GM18519 (cell line): ENCODE measurements around the gene NNT.
A peak's percentile ranks its signal among the peaks of the same experiment; 100 is the strongest.

Source experiments
- ATAC-seq: cut with Tn5 transposase; IDR thresholded peaks from one replicate; pipeline ENCODE4 v1.9.1; 2021; ENCODE audit warnings: mild to moderate bottlenecking, moderate library complexity; ENCODE audit not compliant: unreplicated experiment, low FRiP score

The NNT gene

DNA sequence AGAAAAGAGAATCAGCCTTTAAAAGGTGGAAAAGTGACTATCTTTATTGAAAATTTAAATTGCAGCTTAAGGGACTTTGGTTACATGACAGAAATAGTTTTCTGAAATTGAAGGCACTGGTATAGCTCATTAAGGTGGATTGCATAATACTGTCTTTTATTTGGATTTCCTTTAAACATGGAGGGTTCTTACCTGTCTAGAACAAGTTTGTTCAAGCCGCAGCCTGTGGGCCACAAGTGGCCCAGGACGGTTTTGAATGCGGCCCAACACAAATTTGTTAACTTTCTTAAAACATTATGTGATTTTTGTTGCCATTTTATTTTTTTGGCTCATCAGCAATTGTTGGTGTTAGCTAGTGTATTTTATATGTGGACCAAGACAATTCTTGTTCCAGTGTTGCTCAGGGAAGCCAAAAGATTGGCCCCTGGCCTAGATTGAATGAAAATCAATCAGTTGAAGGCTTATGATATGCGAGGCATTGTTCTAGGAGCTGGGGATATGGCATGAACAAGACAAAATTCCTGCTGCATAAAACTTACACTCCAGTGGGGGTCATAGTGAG, 18.0 kb downstream of the NNT start:
- no peak for ATAC-seq

- no peak for ATAC-seq
These were observed 19.1 kb downstream of the NNT start for GRCh38 chr5:43622074-43622473.

DNA sequence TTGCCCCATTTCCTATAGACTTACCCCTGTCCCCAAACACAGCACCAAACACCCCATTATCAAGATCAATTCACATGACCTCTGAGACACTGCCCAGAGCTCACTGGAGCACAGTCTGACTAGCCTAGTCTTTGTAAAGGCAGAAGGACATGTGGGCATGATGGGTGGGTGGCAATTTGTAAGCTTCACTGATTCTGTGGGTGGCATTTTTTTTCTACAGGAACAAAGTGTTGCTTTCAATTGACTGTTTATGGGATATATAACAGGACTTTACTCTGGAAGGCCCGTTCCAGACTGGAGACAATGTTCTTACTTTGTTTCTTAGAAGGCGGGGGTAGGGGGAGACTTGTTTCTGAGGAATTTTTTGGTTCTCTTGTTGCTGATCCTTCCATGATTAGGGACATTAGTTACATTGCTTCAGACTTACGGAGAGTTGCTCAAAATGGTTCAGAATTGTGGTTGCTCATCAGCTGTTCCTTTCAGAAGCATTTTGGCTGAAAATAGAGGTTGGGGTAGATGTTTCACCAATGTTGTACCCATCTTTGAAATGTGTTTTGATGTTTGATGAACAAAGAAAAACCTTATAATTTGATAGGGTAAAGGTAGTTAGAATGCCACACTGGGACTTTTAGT, 20.2 kb downstream of the NNT start:
- ATAC-seq, result no peak

GRCh38 chr5:43627028-43627427, 24.0 kb downstream of the NNT start:
- no peak for ATAC-seq

DNA sequence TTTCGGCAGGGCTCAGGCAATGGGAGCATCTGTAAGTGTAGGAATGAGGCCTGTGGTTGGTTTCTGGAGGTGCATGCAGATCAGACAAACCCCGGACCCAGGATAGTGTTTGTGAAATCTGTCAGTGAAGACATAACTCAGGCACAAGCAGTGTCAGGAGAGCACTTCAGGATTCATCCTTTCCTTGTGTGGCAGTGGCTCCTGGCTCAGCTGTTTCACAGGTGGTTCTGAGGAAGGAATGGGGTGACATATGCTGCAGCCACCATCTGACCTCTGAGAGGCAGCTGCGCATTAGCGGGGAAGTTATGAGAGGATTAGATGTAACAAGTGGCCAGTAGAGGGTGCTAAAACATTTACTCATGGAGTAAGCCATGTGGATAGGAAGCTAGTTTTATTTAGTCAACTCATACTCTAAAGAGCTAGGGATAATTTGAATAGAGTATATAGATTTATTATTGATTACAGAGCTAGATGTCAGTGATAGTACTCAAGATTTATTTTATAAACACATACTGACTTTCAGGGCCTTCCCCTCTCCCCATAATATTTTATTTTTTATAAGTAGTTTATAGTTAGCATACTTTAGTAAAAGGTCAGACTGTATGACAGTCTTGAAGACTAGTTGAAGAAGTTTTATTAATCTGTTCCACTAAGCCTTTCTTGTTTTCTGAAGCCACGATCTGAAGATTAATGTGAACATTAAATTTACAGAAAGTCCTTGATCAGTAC, 28.4 kb downstream of the NNT start:
- ATAC-seq, result peak; percentile 94

- ATAC-seq, result no peak
These were observed 31.6 kb downstream of the NNT start for GRCh38 chr5:43634621-43635020.

- no peak for ATAC-seq
These were observed 32.4 kb downstream of the NNT start for GRCh38 chr5:43635374-43635773.

DNA sequence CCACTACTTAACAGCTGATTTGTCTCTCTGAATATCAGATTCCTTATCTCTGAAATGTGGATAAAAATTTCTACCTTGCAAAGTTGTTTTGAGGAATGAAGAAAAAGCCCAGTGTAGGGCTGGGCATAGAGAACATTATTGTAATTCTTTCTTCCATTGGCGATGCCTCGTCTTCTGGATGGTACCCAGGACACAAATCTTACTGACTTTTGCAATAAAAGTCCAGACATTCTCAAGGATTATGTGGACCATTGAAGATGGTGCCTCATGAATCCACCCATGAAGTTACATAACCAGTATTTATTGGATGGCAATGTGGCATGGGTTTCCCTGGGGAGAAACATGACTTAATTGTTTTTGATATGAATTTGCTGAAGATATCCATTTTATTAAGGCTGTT, 33.1 kb downstream of the NNT start:
- ATAC-seq, result no peak

- no peak for ATAC-seq
These were observed 34.4 kb downstream of the NNT start for GRCh38 chr5:43637416-43637815.

DNA sequence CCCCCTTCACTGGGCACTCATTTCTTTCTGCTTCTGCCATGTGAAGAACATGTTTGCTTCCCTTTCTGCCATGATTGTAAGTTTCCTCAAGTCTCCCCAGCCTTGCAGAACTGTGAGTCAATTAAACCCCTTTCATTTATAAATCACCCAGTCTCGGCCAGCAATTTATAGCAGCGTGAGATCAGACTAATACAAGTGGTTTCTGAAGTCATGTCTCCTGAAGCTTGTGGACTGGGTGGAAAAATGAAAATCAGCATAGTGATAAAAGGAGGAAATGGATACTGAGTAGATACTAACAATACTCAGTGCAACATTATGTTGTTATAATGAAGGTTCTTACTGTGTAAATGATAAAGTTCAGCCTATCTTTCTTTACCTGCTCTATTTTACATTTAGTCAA, 35.1 kb downstream of the NNT start:
- no peak for ATAC-seq

GRCh38 chr5:43638546-43638945, 35.6 kb downstream of the NNT start:
- no peak for ATAC-seq

GRCh38 chr5:43639566-43639965, 36.6 kb downstream of the NNT start:
- ATAC-seq, result no peak

- no peak for ATAC-seq
These were observed 39.4 kb downstream of the NNT start for GRCh38 chr5:43642428-43642827.

- ATAC-seq, result no peak
These were observed 40.3 kb downstream of the NNT start for GRCh38 chr5:43643327-43643726.

GRCh38 chr5:43643750-43644149, 40.8 kb downstream of the NNT start:
- ATAC-seq, result no peak

- ATAC-seq, result no peak
These were observed 44.0 kb downstream of the NNT start for GRCh38 chr5:43646992-43647391.

DNA sequence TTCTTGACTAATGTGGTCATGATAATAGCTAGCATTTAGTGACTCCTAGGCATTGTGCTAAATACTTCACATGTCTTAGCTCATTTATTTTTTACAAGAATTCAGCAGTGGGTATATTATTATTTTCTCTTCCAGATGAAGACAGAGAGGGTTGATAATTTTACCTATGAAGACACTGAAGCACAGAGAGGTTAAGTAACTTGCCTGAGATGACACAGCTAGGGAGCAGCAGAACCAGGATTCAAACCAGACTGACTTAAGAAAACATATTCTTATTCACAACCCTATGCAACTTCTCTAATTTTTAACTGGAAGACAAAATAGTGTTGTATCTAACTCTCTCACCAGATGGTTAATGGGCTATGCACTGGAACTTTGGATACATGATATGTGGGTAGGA, 44.8 kb downstream of the NNT start:
- no peak for ATAC-seq

- no peak for ATAC-seq
These were observed 45.6 kb downstream of the NNT start for GRCh38 chr5:43648499-43649124.

GRCh38 chr5:43649256-43649655, 46.3 kb downstream of the NNT start:
- no peak for ATAC-seq

- no peak for ATAC-seq
These were observed 49.7 kb downstream of the NNT start for GRCh38 chr5:43652537-43653302.

GRCh38 chr5:43658509-43658908, 55.5 kb downstream of the NNT start:
- no peak for ATAC-seq
